ENCODE results near the gene DOCK2.

DOCK2 gene

DNA sequence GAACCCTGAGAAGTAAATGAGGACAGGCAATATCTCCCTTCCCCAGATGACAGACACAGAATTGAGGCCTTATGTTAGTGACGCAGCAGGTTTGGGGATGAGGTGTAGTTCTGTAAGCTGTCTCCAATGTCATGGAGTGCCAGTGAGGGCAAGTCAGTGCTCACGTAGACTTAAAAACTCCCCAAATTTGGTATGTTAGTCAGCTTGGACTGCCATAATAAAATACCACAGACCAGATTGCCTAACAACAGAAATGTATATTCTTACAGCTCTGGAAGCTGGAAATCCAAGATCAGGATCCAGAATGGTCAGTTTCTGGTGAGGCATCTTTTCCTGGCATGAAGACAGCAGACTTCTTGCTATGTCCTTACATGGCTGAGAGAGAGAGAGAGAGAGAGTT is 483.5 kb downstream of the DOCK2 start:
- FAIRE-seq (no peak), DNase-seq (ENCODE audit: extremely low spot score, insufficient read length, low read depth) (no peak)

GRCh38 chr5:170121321-170121720 is 484.2 kb downstream of the DOCK2 start:
- no peak for DNase-seq (ENCODE audit: extremely low spot score, insufficient read length, low read depth)
- no peak for FAIRE-seq

- FAIRE-seq (no peak), DNase-seq (ENCODE audit: extremely low spot score, insufficient read length, low read depth) (no peak)
Observed at GRCh38 chr5:170126061-170126460, 489.0 kb downstream of the DOCK2 start.

DNA sequence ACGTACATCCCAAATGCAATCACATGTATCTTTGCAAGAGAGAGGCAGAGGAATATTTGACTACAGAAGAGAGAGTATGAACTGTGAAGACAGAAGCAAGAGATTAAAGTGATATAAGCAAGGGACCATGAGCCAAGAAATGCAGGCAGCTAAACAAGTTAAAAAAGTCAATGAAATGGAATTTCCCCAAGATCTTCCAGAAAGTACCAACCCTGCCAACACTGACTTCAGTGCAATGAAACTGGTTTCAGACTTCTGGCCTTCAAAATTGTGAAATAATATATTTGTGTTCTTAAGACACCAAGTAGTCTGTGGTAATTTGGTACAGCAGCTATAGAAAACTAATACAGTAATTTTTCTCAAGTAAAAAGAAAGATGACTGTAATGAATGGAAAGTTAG is 489.6 kb downstream of the DOCK2 start:
- DNase-seq (ENCODE audit: extremely low spot score, insufficient read length, low read depth): no peak
- no peak for FAIRE-seq

DNA sequence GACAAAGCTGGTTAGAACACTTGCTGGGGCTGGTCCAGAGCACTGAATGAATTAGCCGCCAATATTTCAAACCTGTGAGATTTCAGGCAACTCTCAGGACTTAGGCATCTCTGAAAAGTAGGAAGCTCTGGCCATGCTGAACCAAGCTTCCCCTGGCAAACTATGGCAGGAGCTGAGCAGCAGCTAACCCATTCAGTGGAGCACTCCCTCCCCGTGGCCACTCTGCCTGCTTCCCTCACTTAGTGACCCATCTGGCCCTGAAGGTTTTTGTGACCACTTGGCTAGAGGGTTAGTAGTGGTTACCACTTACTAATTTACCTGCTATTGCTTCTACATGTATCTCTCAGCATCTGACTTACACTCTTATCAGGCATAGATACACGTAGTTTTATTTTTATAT is 494.2 kb downstream of the DOCK2 start:
- DNase-seq (ENCODE audit: extremely low spot score, insufficient read length, low read depth) (no peak), FAIRE-seq (no peak)

- no peak for FAIRE-seq
- DNase-seq (ENCODE audit: extremely low spot score, insufficient read length, low read depth): no peak
Observed at GRCh38 chr5:170132269-170132975, 495.3 kb downstream of the DOCK2 start.
